MM.1S (cell line): ENCODE data around the gene TCP11.

Experiments
- DNase-seq: peaks from one replicate; pipeline ENCODE4 v3.0.0-alpha.2; 2015
- H2AFZ ChIP-seq: fragments of 300-600 bp; sonication (generic); 2 replicates; pipeline ENCODE4 v1.6.0; 2016; ENCODE audit warnings: antibody characterized with exemption, low read length
- H3F3A ChIP-seq: fragments of 300-600 bp; sonication (generic); 2 replicates; pipeline ENCODE4 v1.6.1; 2016; ENCODE audit warnings: mild to moderate bottlenecking, antibody characterized with exemption, low read length, moderate library complexity, mixed read lengths; ENCODE audit not compliant: insufficient read depth
- H3K27ac ChIP-seq: fragments of 300-600 bp; sonication (generic); 2 replicates; pipeline ENCODE4 v1.5.1; 2016; ENCODE audit warnings: mild to moderate bottlenecking, low read length
- H3K27me3 ChIP-seq: fragments of 300-600 bp; sonication (generic); replicated peaks from 2 replicates; pipeline ENCODE4 v1.6.0; 2016; ENCODE audit warnings: low read length; ENCODE audit not compliant: insufficient read depth
- H3K36me3 ChIP-seq: fragments of 300-600 bp; sonication (generic); replicated peaks from 2 replicates; pipeline ENCODE4 v1.6.1; 2016; ENCODE audit warnings: mild to moderate bottlenecking, low read length, mixed read lengths; ENCODE audit not compliant: insufficient read depth
- H3K4me1 ChIP-seq: fragments of 300-600 bp; sonication (generic); 2 replicates; pipeline ENCODE4 v1.6.1; 2016; ENCODE audit warnings: low read length, mixed read lengths
- H3K4me2 ChIP-seq: fragments of 300-600 bp; sonication (generic); 2 replicates; pipeline ENCODE4 v1.6.0; 2016; ENCODE audit warnings: low read depth, low read length
- H3K4me3 ChIP-seq: fragments of 300-600 bp; sonication (generic); 2 replicates; pipeline ENCODE4 v1.5.1; 2016; ENCODE audit warnings: low read length, mixed read lengths
- H3K79me2 ChIP-seq: fragments of 300-600 bp; sonication (generic); 2 replicates; pipeline ENCODE4 v1.6.1; 2016; ENCODE audit warnings: mixed run types, low read length, mixed read lengths
- H3K9ac ChIP-seq: fragments of 300-600 bp; sonication (generic); 2 replicates; pipeline ENCODE4 v1.6.1; 2016; ENCODE audit warnings: low read length, mixed read lengths
- H3K9me2 ChIP-seq: fragments of 300-600 bp; sonication (generic); replicated peaks from 2 replicates; pipeline ENCODE4 v1.6.1; 2016; ENCODE audit warnings: mild to moderate bottlenecking, low read length, mixed read lengths; ENCODE audit not compliant: insufficient read depth
- H3K9me3 ChIP-seq: fragments of 300-600 bp; sonication (generic); replicated peaks from 2 replicates; pipeline ENCODE4 v1.6.1; 2016; ENCODE audit warnings: mild to moderate bottlenecking, low read length, mixed read lengths; ENCODE audit not compliant: insufficient read depth
- H4K20me1 ChIP-seq: fragments of 300-600 bp; sonication (generic); 2 replicates; pipeline ENCODE4 v1.6.1; 2016; ENCODE audit warnings: mild to moderate bottlenecking, low read length, moderate library complexity, mixed read lengths; ENCODE audit not compliant: insufficient read depth
- CTCF ChIP-seq: fragments of 300-600 bp; sonication (generic); IDR thresholded peaks from 2 replicates; pipeline ENCODE4 v1.5.1; 2016; ENCODE audit warnings: antibody characterized with exemption, low read length, mixed read lengths
- EZH2 ChIP-seq: fragments of 300-600 bp; sonication (generic); optimal IDR thresholded peaks from 2 replicates; pipeline ENCODE3; 2017; ENCODE audit warnings: low read depth, mild to moderate bottlenecking, antibody characterized with exemption, low read length, mixed read lengths
- EZH2phosphoT487 ChIP-seq: fragments of 300-600 bp; sonication (generic); IDR thresholded peaks from 2 replicates; pipeline ENCODE4 v1.6.1; 2018; ENCODE audit warnings: antibody characterized with exemption, low read length

Gene TCP11

GRCh38 chr6:35085359-35086281 is 55.5 kb downstream of the TCP11 start:
- Histone ChIP-seq H3K9me3 (no peaks in the 10 kb centered on the region), H3K4me1 (no peaks in the 10 kb centered on the region), H2AFZ (no peak overlapping the region), H3K79me2 (no peaks in the 10 kb centered on the region), H3K9me2 (no peaks in the 10 kb centered on the region), H3F3A (no peaks in the 10 kb centered on the region), H3K27me3 (no peaks in the 10 kb centered on the region), H3K4me2 (no peak overlapping the region), H4K20me1 (no peaks in the 10 kb centered on the region), H3K4me3 (no peak overlapping the region), H3K36me3 (no peaks in the 10 kb centered on the region), H3K27ac (no peak overlapping the region), H3K9ac (no peak overlapping the region)
- no peak for DNase-seq
- TF ChIP-seq EZH2, result no peak
- no peak for TF ChIP-seq EZH2phosphoT487

GRCh38 chr6:35084511-35085203 is 56.5 kb downstream of the TCP11 start:
- Histone ChIP-seq H3K9me2 (no peaks in the 10 kb centered on the region), H4K20me1 (no peaks in the 10 kb centered on the region), H3K79me2 (no peaks in the 10 kb centered on the region), H3K4me1 (no peaks in the 10 kb centered on the region), H3K4me3 (no peak overlapping the region), H3K9ac (no peak overlapping the region), H2AFZ (no peak overlapping the region), H3K27ac (no peak overlapping the region), H3K9me3 (no peaks in the 10 kb centered on the region), H3F3A (no peaks in the 10 kb centered on the region), H3K36me3 (no peaks in the 10 kb centered on the region), H3K27me3 (no peaks in the 10 kb centered on the region), H3K4me2 (no peak overlapping the region)
- TF ChIP-seq EZH2 (no peak), EZH2phosphoT487 (no peak), CTCF (no peak)
- no peak for DNase-seq

- TF ChIP-seq EZH2 (no peak), EZH2phosphoT487 (no peak), CTCF (no peak)
- no peaks in the 10 kb centered on the region for H3K9me3 ChIP-seq
These were observed 57.1 kb downstream of the TCP11 start for GRCh38 chr6:35084041-35084491.

More at GRCh38 chr6:35084041-35084491, 57.1 kb downstream of the TCP11 start:
- Histone ChIP-seq H3K27me3 (no peaks in the 10 kb centered on the region), H3K79me2 (no peaks in the 10 kb centered on the region), H3F3A (no peaks in the 10 kb centered on the region), H4K20me1 (no peaks in the 10 kb centered on the region), H3K9me2 (no peaks in the 10 kb centered on the region), H2AFZ (no peak overlapping the region), H3K27ac (no peak overlapping the region), H3K4me3 (no peak overlapping the region), H3K9ac (no peak overlapping the region), H3K36me3 (no peaks in the 10 kb centered on the region), H3K4me1 (no peaks in the 10 kb centered on the region), H3K4me2 (no peak overlapping the region)
- DNase-seq, result no peak
